Neuronal stem cell (in vitro differentiated cells): ENCODE data around the gene FAM111A.

Experiments used
- DNase-seq: peaks from one replicate; pipeline ENCODE4 v3.0.0-alpha.2; 2013; ENCODE audit warnings: low spot score
- H2AFZ ChIP-seq: one replicate; pipeline ENCODE4 v1.6.1; 2013; ENCODE audit warnings: mild to moderate bottlenecking, low read length, inconsistent platforms
- H2AK5ac ChIP-seq: 2 replicates; pipeline ENCODE4 v1.6.1; 2013; ENCODE audit warnings: low read depth, mild to moderate bottlenecking, inconsistent platforms, low read length, moderate library complexity, mixed read lengths
- H2BK120ac ChIP-seq: 2 replicates; pipeline ENCODE4 v1.6.1; 2013; ENCODE audit warnings: low read depth, mild to moderate bottlenecking, inconsistent platforms, low read length, moderate library complexity, mixed read lengths
- H2BK12ac ChIP-seq: one replicate; pipeline ENCODE4 v1.6.1; 2013; ENCODE audit warnings: low read length, inconsistent platforms
- H2BK15ac ChIP-seq: 2 replicates; pipeline ENCODE4 v1.6.1; 2013; ENCODE audit warnings: mild to moderate bottlenecking, low read length, inconsistent platforms, mixed read lengths
- H2BK5ac ChIP-seq: one replicate; pipeline ENCODE4 v1.6.1; 2013; ENCODE audit warnings: inconsistent platforms, mild to moderate bottlenecking, low read length, moderate library complexity
- H3K14ac ChIP-seq: one replicate; pipeline ENCODE4 v1.6.1; 2013; ENCODE audit warnings: low read length, inconsistent platforms
- H3K18ac ChIP-seq: 2 replicates; pipeline ENCODE4 v1.6.1; 2013; ENCODE audit warnings: low read length, inconsistent platforms
- H3K23ac ChIP-seq: 2 replicates; pipeline ENCODE4 v1.6.1; 2013; ENCODE audit warnings: low read depth, mild to moderate bottlenecking, mixed read lengths, low read length, inconsistent platforms; ENCODE audit not compliant: poor library complexity
- H3K27ac ChIP-seq: replicated peaks from 3 replicates; pipeline ENCODE4 v1.5.1; 2013; ENCODE audit warnings: low read length, inconsistent platforms
- H3K27me3 ChIP-seq, 3 experiments: 2 replicates each; pipeline ENCODE4 v1.6.1; 2013; ENCODE audit warnings: low read length in 3 of 3, mild to moderate bottlenecking in 2 of 3, inconsistent platforms in 1 of 3, low read depth in 1 of 3, mixed read lengths in 1 of 3, moderate library complexity in 1 of 3; ENCODE audit not compliant: control insufficient read depth in 3 of 3, insufficient read depth in 3 of 3
- H3K36me3 ChIP-seq, 2 donors: replicated peaks in 1 of 2; 2 replicates each; pipeline ENCODE4 v1.6.1; 2013; ENCODE audit warnings: low read length in 2 of 2; ENCODE audit not compliant: control insufficient read depth in 2 of 2, insufficient read depth in 2 of 2
- H3K4ac ChIP-seq: 2 replicates; pipeline ENCODE4 v1.6.1; 2013; ENCODE audit warnings: inconsistent platforms, mild to moderate bottlenecking, low read length, moderate library complexity
- H3K4me1 ChIP-seq, 2 donors: 1 replicate in 1 of 2; 2 replicates in 1 of 2; pipeline ENCODE4 v1.6.1; 2013; ENCODE audit warnings: low read length in 2 of 2, low read depth in 1 of 2; ENCODE audit not compliant: control insufficient read depth in 2 of 2, insufficient read depth in 1 of 2
- H3K4me2 ChIP-seq: one replicate; pipeline ENCODE4 v1.6.1; 2013; ENCODE audit warnings: mild to moderate bottlenecking, low read length, inconsistent platforms; ENCODE audit not compliant: insufficient read depth, poor library complexity, severe bottlenecking
- H3K4me3 ChIP-seq, 2 donors: 2 replicates each; pipeline ENCODE4 v1.5.1; 2013; ENCODE audit warnings: low read length in 2 of 2, mild to moderate bottlenecking in 2 of 2, inconsistent platforms in 1 of 2, moderate library complexity in 1 of 2
- H3K79me1 ChIP-seq: one replicate; pipeline ENCODE4 v1.6.1; 2013; ENCODE audit warnings: low read depth, mild to moderate bottlenecking, inconsistent platforms, low read length, moderate library complexity
- H3K9ac ChIP-seq: one replicate; pipeline ENCODE4 v1.6.1; 2013; ENCODE audit warnings: mild to moderate bottlenecking, low read depth, low read length, inconsistent platforms; ENCODE audit not compliant: poor library complexity
- H3K9me3 ChIP-seq, 2 donors: replicated peaks in 1 of 2; 2 replicates each; pipeline versions ENCODE3 to v1.6.1; 2013; ENCODE audit warnings: low read length in 2 of 2, mild to moderate bottlenecking in 2 of 2, inconsistent platforms in 1 of 2, low read depth in 1 of 2, mixed read lengths in 1 of 2, moderate library complexity in 1 of 2; ENCODE audit not compliant: control insufficient read depth in 2 of 2, insufficient read depth in 1 of 2
- H4K8ac ChIP-seq: one replicate; pipeline ENCODE4 v1.6.1; 2013; ENCODE audit warnings: low read depth, mild to moderate bottlenecking, inconsistent platforms, low read length, moderate library complexity
- H4K91ac ChIP-seq: one replicate; pipeline ENCODE4 v1.6.1; 2013; ENCODE audit warnings: low read length, low read depth, mild to moderate bottlenecking, inconsistent platforms; ENCODE audit not compliant: poor library complexity
- WGBS, 2 donors: extraction: QIAGEN DNeasy Blood & Tissue Kit; methylation state at CpG; one replicate each; pipeline ENCODE4 v1.1.7; 2013; ENCODE audit warnings: missing lambda C conversion rate in 2 of 2, mixed read lengths in 1 of 2; ENCODE audit not compliant: insufficient read length in 2 of 2, insufficient replicate concordance in 1 of 2; ENCODE audit errors: extremely low coverage in 2 of 2; 5-methylcytosine and 5-hydroxymethylcytosine counted together

Gene FAM111A

DNA sequence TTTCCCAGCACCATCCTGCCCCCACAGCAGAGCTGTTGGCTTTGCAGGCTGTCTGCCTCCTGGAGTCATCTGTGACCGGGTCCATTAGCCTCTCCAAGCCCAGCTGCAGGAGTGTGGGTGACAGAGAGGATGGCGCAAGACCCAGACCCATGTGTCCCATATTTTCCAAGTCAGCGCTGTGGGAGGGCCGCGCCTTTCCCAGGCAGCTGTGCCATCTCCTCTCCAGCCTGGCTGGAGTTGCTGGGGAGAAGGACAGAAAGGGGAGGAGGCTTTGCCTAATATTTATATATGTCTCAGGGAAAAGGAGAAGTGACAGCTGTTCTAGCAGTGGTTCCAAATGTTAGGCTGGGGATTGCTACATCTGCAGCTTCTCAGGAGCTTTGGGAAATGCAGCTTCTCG, 44.9 kb downstream of the FAM111A start:
- Histone ChIP-seq H2BK5ac (no peak overlapping the region), H3K36me3 (peaks cover 69 to 87% of the 10 kb centered on the region in 2 donors)
- no peak for DNase-seq

DNA sequence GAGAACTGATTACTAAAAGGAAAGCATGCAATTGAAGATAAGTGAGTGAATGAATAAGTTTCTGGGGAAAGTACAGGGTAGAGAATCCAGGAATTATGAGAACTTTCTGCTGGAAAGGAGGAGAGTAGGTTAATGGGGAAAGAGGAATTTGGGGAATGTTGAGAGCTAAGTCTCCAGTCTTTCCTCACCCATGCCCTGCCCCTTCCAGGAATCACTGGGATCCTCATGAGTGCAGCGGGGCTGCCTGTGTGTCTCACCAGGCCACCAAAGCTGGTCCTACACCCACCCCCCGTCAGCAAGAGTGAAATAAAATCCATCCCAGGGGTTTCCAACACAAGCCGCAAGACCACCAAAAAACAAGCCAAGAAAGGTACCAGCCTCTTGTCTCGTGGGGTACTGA, 46.3 kb downstream of the FAM111A start:
- H2BK120ac ChIP-seq: no peak overlapping the region
- no peak overlapping the region for H3K4ac ChIP-seq
- peaks cover 68 to 87% of the 10 kb centered on the region in 2 donors for H3K36me3 ChIP-seq
- H2BK5ac ChIP-seq: no peak overlapping the region
- no peak overlapping the region for H2BK15ac ChIP-seq
- H4K91ac ChIP-seq: no peak overlapping the region
- H3K4me1 ChIP-seq: peaks cover 21 to 25% of the 10 kb centered on the region in 2 donors
- no peak overlapping the region for H3K27ac ChIP-seq
- no peak overlapping the region for H2AK5ac ChIP-seq
- no peaks in the 10 kb centered on the region for H3K9me3 ChIP-seq
- H3K4me3 ChIP-seq: no peak overlapping the region
- no peak overlapping the region for H3K14ac ChIP-seq
- no peak overlapping the region for H2AFZ ChIP-seq
- no peaks in the 10 kb centered on the region for H3K27me3 ChIP-seq
- no peak for DNase-seq
- no peak overlapping the region for H4K8ac ChIP-seq
- WGBS, 2 donors: no CpG with 5 or more reads among the region's 4 CpGs
- no peak overlapping the region for H3K23ac ChIP-seq
- no peak overlapping the region for H3K18ac ChIP-seq
- H3K4me2 ChIP-seq: no peak overlapping the region
- no peak overlapping the region for H2BK12ac ChIP-seq
- peaks cover 5% of the 10 kb centered on the region for H3K79me1 ChIP-seq
- no peak overlapping the region for H3K9ac ChIP-seq

More for the DNA sequence above, 44.9 kb downstream of the FAM111A start:
- no peaks in the 10 kb centered on the region for H3K9me3 ChIP-seq
- no peak overlapping the region for H2BK12ac ChIP-seq
- WGBS, 2 donors: no CpG with 5 or more reads among the region's 6 CpGs
- H3K4me1 ChIP-seq: peaks cover 27 to 34% of the 10 kb centered on the region in 2 donors
- H2BK120ac ChIP-seq: no peak overlapping the region
- H3K27me3 ChIP-seq: no peaks in the 10 kb centered on the region
- H3K27ac ChIP-seq: no peak overlapping the region
- H2AK5ac ChIP-seq: no peak overlapping the region
- no peak overlapping the region for H4K91ac ChIP-seq
- H3K14ac ChIP-seq: no peak overlapping the region
- H3K23ac ChIP-seq: no peak overlapping the region
- H3K79me1 ChIP-seq: peaks cover 5% of the 10 kb centered on the region
- no peak overlapping the region for H3K9ac ChIP-seq
- no peak overlapping the region for H2AFZ ChIP-seq
- H3K4me2 ChIP-seq: no peak overlapping the region
- H3K4me3 ChIP-seq: no peak overlapping the region
- H4K8ac ChIP-seq: no peak overlapping the region
- H2BK15ac ChIP-seq: no peak overlapping the region
- no peak overlapping the region for H3K18ac ChIP-seq
- H3K4ac ChIP-seq: no peak overlapping the region

DNA sequence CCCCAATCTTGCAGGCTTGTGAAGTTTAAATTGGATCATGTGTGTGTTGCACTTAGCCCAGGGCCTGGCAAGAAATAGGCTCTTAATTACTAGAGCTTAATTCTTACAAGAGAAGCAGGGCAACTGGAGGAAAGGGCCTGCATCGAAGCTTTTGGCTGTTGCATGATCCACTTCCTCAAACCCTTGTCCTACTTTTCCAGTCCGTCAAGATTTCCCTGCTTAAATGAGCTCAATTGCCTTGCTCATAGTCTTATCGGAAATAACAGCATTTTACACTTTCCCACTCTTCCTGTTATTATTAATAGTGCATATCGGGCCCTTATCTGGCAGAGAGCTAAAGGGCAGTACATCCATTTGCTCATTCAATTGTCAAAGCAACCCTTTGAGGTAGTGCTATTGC, 47.3 kb downstream of the FAM111A start:
- no peak overlapping the region for H4K8ac ChIP-seq
- no peak overlapping the region for H3K4ac ChIP-seq
- no peaks in the 10 kb centered on the region for H3K27me3 ChIP-seq
- H2BK12ac ChIP-seq: no peak overlapping the region
- H2AFZ ChIP-seq: no peak overlapping the region
- H4K91ac ChIP-seq: no peak overlapping the region
- H3K79me1 ChIP-seq: peaks cover 5% of the 10 kb centered on the region
- H2BK15ac ChIP-seq: no peak overlapping the region
- H3K36me3 ChIP-seq: peaks cover 73 to 94% of the 10 kb centered on the region in 2 donors
- peaks cover 2 to 3% of the 10 kb centered on the region in 2 donors for H3K9me3 ChIP-seq
- H3K27ac ChIP-seq: no peak overlapping the region
- H3K4me3 ChIP-seq: no peak overlapping the region
- no peak overlapping the region for H3K4me2 ChIP-seq
- no peak for DNase-seq
- H3K18ac ChIP-seq: no peak overlapping the region
- H2AK5ac ChIP-seq: no peak overlapping the region
- no peak overlapping the region for H3K9ac ChIP-seq
- no peak overlapping the region for H3K23ac ChIP-seq
- no peak overlapping the region for H2BK5ac ChIP-seq
- H2BK120ac ChIP-seq: no peak overlapping the region
- no peak overlapping the region for H3K14ac ChIP-seq
- peaks cover 14 to 17% of the 10 kb centered on the region in 2 donors for H3K4me1 ChIP-seq
- WGBS, 2 donors: no CpG with 5 or more reads among the region's 4 CpGs

DNA sequence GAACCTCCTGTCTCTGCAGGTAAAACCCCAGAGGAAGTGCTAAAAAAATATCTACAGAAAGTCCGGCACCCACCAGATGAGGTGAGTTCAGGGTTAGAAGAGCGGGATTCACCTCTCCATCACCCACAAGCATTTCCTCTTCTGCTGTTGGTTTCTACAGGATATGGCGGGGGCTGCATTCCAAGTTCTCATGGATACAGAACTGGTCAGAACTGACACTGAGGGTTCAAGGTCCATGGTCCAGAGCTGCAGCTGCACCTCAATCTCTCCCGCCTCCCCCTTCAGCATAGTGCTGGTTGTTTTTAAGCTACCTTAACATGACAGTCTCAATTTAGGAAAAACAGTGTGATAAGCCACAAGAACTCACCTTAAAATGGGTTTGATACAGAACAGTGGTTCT, 48.4 kb downstream of the FAM111A start:
- Histone ChIP-seq H3K9ac (no peak overlapping the region), H3K18ac (no peak overlapping the region), H4K8ac (no peak overlapping the region), H3K23ac (no peak overlapping the region), H2BK5ac (no peak overlapping the region), H4K91ac (no peak overlapping the region), H2AFZ (no peak overlapping the region), H3K79me1 (peaks cover 2% of the 10 kb centered on the region), H2AK5ac (no peak overlapping the region), H3K9me3 (peaks cover 3 to 12% of the 10 kb centered on the region in 2 donors), H3K27ac (no peak overlapping the region), H2BK15ac (no peak overlapping the region), H2BK120ac (no peak overlapping the region), H3K4me2 (no peak overlapping the region), H3K4me1 (peaks cover 3 to 7% of the 10 kb centered on the region in 2 donors), H3K36me3 (peaks cover 77 to 100% of the 10 kb centered on the region in 2 donors), H2BK12ac (no peak overlapping the region), H3K4ac (no peak overlapping the region), H3K4me3 (no peak overlapping the region), H3K14ac (no peak overlapping the region), H3K27me3 (no peaks in the 10 kb centered on the region)
- WGBS, 2 donors: no CpG with 5 or more reads among the region's 4 CpGs
- no peak for DNase-seq
